Right lobe of liver (tissue), 4 donors: ENCODE data around the gene CACFD1.

Experiments
- CTCF ChIP-seq, 4 donors: fragments of 200-600 bp in 3 of 4; fragments of 450-650 bp in 1 of 4; IDR thresholded peaks; one replicate each; pipeline versions ENCODE4 v1.5.1 to v1.8.0; 2016 to 2022; ENCODE audit warnings: antibody characterized with exemption in 4 of 4, mild to moderate bottlenecking in 2 of 4
- POLR2A ChIP-seq: fragments of 450-650 bp; IDR thresholded peaks from one replicate; pipeline ENCODE4 v1.6.1; 2017; ENCODE audit warnings: antibody characterized with exemption, mild to moderate bottlenecking
- donor health status: DM: no; HTN: no; CAD: no.
- donor health status: DM: no; HTN: no; CAD: no.
- donor health status: DM: no; HTN: yes; CAD: no.

- TF ChIP-seq CTCF (IDR thresholded peaks at IDR 0.05) (no peak), POLR2A (no peak)
Measured at GRCh38 chr9:133454325-133454724, 5.5 kb upstream of the CACFD1 start.
